ENCODE results near the gene RREB1. TPM values are rescaled to one million over a fixed set of nuclear protein-coding genes. Genes with fewer than 3 reads are reported as not detected.
A peak's percentile ranks its signal among the peaks of the same experiment; 100 is the strongest.

Gene RREB1
- total RNA-seq, 1 donor from 2014 or later, result 74.3 TPM

DNA sequence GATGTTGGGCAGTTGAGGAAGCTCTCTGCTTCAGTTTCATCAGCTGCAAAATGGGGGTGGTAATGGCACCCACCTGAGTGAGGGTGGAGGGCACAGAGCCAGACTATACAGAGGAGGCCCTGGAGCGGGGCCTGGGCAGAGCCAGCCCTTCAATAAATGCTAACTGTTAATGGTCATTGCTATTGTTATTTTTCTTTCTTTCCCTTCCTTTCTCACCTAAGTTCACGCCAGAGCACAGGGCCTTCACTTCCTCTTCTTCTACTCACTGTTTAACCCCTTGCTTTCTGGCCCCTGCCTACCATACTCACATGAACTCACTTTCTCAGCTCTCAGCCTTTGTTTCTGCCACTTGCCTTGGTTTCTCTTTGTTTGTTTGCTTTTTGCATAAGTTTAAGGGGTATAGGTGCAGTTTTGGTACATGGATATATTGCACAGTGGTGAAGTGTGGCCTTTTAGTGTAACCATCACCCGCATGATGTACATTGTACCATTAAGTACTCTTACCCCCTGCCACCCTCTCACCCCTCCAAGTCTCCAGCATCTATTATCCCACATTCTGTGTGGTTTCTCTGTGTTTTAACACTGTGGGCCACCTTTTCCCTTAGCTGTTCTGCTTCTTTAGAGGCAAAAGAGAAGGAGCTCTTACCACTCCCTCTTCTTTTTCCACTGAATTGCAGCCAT lies 7.5 kb upstream of the RREB1 start:
- no peak for DNase-seq (ENCODE audit: low spot score)

DNA sequence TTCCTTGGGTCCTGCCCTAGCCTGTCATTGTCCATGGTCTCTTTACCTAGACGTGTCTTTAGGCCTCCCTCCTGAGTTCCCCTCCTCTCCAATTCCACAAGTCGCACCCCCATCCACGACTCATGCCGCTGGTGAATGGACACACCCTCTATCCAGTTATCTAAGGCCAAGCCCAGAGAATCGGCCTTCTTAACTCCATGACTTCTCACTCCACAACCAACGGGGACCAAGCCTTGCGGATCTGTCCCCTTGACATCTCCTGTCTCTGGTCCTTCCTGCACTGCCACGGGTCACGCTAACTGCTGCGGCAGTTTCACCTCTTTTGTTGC lies 7.0 kb upstream of the RREB1 start:
- no peak for DNase-seq (ENCODE audit: low spot score)

DNA sequence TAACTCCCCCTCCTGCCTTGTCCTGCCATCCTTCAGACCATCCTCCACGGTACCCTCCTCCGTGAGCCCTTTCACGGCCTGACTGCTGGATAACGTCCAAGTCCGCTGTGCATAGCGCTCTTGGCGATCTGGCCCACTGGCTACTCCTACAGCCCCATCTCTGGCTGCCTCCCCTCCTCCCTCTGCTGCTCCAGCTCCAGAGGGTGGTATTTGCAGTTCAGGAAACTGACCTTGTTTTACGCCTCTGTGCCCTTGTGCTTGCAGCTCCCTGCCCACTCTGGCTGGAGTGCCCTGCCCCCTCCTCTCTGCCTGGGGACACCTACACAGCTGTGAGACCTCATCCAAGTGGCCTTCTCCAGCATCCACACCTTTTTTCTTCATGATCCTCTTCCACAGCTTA lies 6.5 kb upstream of the RREB1 start:
- no peak for DNase-seq (ENCODE audit: low spot score)

DNA sequence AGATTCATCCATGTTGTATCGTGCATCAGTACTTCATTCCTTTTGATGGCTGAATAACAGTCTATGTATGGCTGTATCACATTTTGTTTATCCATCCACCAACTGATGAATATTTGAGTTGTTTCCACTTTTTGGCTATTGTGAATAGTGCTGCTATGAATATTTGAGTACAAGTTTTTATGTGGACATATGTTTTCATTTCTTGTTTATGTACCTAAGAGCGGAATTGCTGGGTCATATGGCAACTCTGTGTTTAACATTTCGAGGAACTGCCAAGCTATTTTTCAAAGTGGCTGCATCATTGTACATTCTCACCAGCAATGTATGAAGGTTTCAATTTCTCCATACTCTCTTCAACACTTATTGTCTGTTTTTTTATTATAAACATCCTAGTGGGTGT lies 3.0 kb upstream of the RREB1 start:
- DNase-seq (ENCODE audit: low spot score), result no peak

DNA sequence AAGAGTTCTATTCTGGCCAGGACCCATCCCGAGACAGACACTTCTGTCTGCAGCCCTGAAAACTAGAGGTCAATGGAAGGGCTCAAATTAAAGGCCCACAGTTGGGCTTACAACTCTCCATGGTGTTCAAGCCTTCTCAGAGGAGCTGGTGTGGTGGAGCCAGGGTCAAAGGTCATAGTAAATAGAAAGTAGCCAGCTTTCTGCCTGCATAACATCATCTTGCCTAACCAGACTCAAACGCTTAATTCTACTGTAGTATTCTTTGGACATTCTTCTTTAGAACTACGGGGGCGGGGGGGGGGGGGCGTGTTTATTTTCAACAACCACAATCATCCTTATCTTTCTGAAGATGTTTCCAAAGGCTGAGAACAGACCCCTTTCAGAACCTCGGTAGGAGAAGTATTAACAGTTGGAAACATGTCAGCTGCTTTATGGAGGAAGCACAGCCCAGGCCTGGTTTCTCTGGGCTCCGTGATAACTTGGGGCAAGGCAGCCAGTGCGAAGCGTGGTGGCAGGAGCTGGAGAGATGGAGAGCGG lies 1.5 kb upstream of the RREB1 start:
- DNase-seq (ENCODE audit: low spot score), result no peak

DNA sequence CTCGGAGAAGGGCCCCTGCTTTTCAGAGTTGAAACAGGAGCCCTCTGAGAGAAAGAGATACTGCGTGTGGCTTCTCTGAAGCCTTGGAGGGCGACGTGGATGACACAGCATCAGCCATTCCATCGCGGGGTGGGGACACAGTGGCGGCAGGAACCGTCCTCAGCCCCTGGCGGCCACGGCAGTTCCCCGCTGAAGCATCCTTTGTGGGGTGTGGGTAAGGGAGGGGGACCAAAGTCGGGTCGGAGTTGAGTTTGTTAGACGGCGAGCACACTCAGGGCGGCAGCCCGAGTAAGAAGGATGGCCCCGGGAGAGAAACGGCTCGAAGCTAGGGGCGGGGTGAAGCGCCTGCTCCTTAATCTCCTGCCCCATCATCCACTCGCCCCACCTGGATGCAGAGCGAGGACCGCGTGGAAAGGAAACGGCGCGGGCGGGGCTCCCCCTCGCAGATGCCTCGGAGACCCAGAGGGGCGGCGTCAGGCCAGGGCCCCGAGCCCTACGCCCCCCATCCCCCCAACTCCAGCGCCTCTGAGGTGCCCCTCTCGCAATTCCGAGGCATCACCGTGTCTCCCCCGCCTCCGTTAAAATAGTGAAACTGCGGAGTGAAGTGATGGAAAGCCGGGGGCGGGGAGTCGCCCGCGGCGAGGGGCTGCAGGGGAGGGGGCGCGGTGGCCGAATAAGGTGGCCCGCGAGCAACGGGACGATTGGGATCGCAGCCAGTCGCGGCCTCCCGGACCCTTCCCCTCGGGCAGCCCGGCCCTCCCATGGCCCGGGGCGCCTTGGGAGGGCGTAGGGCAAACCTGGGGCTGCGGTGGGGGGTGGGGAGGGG lies 796 bp upstream of the RREB1 start:
- peak; percentile 30 for DNase-seq (ENCODE audit: low spot score)

DNA sequence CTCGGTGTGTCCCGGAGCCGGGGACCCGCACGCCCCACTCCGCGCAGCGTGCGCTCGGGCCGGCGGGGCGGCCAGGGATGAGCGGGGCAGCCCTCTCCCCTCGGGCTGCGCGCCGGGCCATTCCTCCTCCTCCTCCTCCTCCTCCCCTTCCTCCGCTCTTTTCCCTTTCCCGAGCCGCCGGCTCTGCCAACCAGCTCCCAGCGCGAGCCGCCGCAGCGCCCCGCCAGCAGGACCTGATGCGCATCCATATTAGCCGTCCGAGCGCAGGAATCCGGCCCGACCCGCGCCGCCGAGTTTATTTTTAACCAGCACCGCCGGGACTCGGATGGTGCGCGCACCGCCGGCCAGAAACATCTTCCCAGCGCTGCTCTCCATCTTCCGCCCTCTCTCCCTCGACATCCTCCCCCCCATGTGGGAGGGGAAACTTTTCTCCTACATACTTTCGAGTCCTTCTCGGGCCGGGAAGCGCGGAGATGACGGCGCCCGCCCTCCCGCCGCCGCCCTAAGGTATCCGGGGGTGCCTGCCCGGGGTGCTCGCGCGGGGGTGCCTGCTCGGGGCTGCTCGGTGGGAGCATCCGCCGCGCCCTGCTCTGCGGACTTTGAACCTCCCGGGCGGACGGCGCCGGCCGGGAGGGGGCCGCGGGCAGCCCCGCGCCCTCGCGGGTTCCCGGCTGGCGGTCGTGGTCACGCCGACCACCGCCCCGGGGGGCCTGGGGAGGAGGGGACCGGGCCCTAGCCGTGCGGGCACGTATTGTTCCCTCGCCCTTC lies 619 bp downstream of the RREB1 start:
- peak; percentile 68 for DNase-seq (ENCODE audit: low spot score)

DNA sequence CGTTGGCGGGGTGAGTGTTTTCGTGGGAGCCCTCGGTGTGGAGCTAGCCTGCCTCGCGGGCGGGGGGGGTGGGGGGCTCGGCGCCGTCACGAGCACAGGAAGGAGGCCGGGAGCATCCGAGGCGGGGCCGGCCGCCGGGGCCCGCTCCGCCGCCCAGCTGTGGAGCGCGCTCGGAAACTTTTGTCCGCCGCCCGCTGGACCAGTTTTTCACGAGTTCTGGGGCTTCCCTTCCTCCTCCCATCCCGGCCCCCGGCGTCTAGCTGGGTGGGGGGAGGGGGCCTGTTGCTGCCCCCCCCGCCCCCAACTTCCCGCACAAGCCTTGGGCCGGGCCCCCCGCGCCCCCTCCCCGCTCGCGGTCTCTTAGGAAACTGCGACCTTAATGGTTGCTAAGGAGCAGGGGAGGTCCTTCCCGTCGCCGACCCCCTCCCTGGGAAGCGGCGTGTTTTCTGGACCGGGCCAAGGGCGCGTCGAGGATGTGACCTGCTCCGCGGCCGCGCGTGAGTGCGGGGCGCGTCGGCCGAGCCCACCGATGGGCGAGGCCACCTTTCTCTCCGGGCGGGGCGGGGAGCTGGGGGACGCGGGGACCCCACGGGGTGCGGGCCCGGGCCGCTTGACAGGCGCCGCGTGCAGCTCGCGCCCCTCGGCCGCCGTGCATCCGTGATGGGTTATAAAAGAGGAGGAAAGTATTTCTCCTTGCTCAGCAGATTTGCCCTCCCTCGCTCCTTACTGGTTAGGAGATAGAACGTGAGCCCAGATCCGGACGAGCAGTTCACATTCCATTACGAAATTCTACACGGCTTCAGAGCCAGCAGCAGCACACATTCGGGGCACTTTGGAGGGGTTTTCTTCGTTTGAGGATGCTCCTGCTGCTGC lies 1.4 kb downstream of the RREB1 start:
- peak; percentile 73 for DNase-seq (ENCODE audit: low spot score)

DNA sequence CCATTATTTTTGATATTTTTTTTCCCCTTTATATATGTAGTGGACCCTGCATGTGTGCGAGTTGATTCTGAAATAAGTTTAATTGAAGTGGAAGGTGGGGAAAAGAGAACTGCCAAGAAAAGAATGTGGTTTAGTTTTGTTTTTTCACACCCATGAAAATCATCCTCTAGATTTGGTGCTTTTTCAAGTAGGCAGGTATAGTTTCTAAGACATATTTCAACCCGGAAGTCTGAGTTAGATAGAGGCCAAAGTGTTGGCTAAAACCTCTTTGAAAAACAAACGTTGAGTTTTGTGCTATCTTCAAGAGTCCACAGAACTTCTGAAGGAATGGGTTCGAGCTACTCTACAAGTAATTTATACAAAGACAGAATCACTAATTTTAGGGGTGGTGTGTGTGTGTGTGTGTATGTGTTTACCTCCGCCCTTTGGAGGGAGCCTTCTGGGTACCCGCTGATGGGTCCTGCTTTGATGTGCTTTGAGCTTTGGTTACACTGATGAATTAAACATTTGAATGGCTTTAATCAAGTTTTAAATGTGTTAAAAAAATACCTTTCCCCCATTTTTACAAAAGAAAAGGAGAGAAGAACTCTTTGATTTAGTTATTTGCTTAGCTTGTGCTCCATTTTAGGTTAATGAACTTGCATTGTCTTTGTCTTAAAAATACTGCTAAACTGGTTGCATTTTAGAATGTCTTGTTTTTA lies 2.5 kb downstream of the RREB1 start:
- no peak for DNase-seq (ENCODE audit: low spot score)

DNA sequence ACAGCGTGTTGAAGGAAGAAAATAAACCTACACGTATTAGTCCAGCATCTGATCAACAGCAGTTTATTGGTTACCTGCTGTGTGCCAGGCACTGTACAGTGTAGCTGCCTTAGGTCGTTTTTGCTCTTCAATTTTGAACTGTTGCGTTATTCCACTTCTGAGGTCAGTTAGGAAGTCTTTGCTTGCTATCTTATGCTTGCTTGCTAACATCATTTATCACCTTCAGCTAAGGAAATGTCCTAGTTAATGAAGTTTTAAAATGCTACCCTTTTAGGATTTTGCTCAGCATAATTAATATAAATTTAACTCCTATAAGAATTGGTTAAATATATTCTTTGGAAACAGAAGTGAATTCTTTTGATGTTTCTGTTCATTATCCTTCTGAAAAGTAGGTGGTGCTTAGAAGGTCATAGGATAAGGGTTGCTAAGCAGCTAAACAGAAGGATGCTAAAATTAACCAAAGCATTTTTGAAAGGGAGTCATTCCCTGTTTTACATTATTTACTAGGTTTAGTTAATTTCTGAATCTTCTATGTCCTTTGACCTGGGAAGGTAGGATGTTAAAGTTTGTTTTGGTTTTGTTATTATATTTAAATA lies 3.4 kb downstream of the RREB1 start:
- DNase-seq (ENCODE audit: low spot score), result no peak

DNA sequence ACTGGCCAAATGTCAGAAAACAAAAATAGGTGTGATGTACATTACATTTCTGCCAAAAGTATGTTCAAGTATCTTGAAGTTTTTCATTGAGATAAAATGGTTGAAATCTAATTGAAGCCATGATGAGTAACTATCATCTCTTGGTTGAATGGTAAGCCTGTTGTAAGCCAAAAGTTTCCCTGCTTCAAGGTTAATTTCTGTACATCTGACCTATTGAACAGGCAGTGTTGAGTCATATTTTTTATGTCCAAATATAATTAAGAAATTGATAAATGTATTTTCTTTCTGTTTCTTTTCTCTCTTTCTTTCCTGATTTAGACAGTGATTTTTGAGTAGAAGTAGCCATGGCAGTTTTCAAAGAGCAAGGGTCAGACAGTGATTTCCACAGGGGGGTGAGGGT lies 4.4 kb downstream of the RREB1 start:
- no peak for DNase-seq (ENCODE audit: low spot score)

DNA sequence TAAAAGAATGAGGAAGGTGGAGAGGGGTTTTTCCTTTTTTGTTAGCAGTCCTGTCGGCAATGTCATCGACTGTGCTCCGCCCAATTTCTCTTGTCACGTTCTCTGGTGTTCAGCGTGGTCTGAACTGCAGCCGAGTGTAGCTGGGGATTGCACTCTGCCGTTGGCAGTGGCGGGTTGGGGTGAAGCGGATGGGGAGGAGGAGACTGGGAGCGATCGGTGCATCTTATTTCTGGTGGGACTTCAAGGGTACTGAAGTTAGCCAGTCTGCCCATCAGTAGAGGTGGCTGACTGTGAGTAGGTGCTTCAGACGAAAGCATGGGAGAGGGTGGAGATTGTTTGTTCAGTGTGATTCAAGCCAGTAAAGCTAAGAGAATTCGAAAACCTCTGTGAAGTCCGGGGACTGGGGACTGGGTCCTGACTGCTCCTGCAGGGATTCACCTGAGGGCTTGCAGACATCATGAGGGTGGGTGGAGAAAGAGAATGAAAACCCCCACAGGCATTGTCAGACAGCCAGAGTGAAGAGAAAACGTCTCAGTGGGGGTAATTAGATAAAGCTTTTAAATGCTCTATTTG lies 5.1 kb downstream of the RREB1 start:
- DNase-seq (ENCODE audit: low spot score), result no peak

DNA sequence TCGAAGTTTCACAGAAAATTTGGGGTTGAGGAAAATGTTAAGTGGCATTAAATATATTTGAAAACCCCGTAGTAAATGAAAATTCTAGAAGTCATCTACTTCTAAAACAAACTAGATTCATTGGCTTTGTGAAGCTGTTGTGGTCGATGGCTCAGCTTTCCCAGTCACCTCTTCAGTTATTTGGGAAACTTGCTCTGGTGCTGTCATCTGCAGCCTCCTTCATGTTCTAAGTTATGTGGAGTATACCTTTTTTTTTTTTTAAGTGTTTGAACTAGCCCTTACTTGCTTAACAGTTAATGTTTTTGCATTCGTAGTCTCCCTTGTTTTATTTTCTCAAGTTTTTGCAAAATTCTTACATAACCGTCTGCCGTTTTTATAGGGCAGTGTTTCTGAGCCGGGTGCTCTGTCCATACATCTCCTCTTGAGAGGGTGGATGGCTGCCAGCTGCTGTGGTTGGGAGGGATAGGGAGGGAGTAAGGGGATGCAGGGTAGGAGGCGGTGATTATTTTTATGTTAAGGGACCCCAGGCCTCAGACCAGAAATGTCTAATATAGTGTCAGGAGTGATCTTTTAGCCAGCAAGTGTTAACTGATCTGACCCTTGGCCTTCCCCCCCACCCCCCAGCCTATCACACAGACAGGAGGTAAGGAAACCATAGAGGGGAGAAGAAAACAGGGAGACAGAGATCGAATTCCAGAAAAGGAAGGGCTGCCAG lies 7.1 kb downstream of the RREB1 start:
- DNase-seq (ENCODE audit: low spot score), result no peak

DNA sequence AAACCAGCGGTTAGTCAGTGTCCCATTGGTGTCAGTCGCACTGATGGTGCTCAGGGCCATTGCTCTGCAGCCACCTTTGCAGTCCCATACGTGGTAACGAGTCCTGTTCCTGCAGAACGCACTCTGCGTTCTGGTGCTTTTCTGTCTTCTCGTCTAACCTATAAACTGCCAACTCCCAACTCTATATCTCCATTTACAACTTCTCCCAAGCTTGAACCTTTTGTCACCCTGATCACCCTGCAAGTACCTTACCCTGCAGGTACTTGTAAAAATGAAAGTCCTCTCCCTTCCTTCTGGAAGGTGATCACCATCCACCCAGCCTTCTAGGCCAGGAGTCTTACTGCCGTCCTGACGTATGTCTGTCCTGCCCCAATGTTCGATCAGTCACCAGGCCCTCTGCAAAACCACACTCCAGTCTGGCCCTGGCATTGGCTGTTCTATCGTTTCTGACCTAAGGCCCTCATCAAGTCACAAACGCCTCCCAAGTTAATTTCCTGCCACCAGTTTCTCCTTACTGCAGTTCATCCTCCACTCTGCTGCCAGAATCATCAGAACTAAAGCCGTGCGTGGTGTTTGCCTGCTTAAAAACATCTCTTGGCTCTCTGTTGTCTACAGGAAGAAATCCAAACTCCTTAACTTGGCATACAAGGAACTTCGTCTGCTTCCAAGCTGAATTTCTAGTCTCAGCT lies 7.9 kb downstream of the RREB1 start:
- no peak for DNase-seq (ENCODE audit: low spot score)

DNA sequence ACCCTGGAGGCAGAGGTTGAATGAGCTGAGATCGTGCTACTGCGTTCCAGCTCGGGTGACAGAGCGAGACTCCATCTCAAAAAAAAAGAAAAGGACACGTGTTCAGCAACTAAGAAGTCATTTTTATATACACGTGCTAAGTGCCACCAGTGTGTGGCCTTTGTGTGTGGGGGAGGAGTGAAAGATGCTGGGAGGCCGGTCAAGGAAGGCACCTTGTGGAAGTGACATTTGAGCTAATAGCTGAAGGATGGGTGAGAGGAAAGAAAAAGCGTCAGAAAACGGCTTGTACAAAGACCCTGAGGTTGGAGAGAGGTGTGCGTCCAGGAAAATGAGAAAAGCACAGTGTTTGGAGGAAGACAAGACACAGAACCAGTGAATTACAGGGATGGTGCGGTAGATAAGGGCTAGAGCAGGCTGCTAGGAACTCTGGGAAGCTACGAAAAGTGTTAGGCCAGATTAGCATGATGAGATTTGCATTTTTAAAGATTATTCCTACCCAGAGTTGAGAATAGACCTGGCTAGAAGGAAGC lies 11.6 kb downstream of the RREB1 start:
- no peak for DNase-seq (ENCODE audit: low spot score)

DNA sequence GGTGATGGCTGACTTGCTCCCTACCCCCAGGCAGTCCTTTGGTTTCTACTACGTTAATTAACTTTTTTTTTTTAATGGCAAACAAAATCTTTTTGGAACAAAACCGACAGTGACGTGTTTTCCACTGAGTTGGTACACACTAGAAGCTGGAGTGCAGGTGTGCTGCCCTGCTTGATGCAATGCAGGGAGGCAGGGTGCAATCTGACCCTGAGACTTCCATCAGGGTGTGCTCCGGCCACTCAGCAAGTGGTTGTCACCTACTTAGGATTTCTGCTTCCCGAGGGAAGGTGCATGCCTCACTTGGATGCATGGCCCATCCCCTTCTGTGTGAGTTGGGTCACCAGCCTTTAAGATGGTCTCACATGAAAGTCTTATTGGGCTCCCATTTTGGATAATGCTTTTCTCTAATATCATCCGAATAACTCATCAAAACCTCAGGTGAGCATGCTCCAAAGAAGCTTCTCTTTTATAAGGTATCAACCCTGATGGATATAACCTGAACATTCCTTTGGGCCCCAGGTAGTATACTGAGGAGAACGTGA lies 14.0 kb downstream of the RREB1 start:
- DNase-seq (ENCODE audit: low spot score), result no peak

DNA sequence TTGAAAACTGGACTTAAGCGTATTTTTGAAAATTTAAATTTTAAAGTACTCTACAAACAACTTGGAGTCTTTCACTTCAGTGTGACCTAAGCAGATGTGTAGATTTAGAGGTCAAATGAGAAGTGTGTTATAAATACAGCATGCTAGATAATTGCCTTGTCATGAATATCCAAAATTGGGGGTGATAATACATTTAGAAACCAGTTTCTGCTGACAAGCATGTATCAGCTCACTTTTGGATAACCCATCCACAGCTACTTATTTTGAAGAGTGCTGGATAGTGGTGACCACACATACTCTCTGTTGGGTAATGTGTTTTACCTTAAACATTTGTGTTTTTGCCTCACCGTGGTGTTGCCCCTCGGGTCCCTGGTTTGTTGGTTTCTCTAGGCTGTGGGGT lies 14.9 kb downstream of the RREB1 start:
- DNase-seq (ENCODE audit: low spot score), result no peak

DNA sequence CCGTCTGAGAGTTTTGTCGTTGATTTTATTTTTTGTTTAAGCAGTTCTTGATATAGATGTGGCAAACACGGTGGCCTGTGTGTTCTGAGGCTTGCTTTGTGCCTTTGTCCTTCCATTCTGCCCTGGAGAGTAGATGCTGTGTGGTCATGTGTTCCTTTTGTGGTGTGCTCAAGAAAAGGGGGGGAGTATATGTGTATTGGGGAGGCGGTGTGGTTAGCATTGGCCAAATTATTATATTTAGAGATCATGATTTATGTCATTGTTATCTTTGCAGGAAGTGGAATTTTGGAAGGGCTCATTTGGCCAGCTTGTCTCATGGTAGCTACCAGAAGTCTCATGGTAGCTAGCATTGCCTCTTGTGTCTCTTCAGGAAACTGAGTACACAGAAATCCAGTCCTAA lies 16.4 kb downstream of the RREB1 start:
- DNase-seq (ENCODE audit: low spot score), result no peak

Measured in mucosa of gallbladder (tissue), 1 donor.